ENCODE measurements around the gene TFAP2A. TPM values are rescaled to one million over a fixed set of nuclear protein-coding genes. Genes with fewer than 3 reads are reported as not detected.

The TFAP2A gene
- polyA plus RNA-seq, 2 of the 4 experiments (the other 2 are of a cell fraction): 13.1 to 26.9 TPM

GRCh38 chr6:10426781-10427279 is 12.0 kb upstream of the TFAP2A start:
- CTCF ChIA-PET: interaction anchor here (0.5 to 3.5 kb wide), 4 partner anchors 12 to 1927 kb away, joined by 3 to 25 read pairs (median 4); partner anchors contain the start of gene TFAP2A
- ATAC-seq (peak in 1 of 2 experiments; percentile 10; a peak in 1 of 6 replicates), FAIRE-seq (no peak), DNase-seq (ENCODE audit: low read depth in 1 of 2, low spot score in 1 of 2) (no peak)
- Histone ChIP-seq H3K9me3 (no peaks in the 10 kb centered on the region), H3K27ac (peak overlapping the region; percentile 88 to 93), H3K4me3 (peak overlapping the region; percentile 43), H3K4me1 (peaks cover 36% of the 10 kb centered on the region), H3K4me2 (peak overlapping the region; percentile 96)
- POLR2A ChIA-PET: no interaction called here
- 18% methylated on average over 6 of the region's 6 CpGs for WGBS (ENCODE audit: missing lambda C conversion rate)
- TF ChIP-seq MYC (IDR thresholded peaks at IDR 0.05; ENCODE audit: borderline replicate concordance, low read length): no peak
- TF ChIP-seq MAX (IDR thresholded peaks at IDR 0.05): 0 out of 2 replicates have a peak, but pooled peaks have one; percentile 9
- 0 out of 2 replicates have a peak, but pooled peaks have one; percentile 23 for TF ChIP-seq ZNF302 (CRISPR knock-in tag; IDR thresholded peaks at IDR 0.05)

DNA sequence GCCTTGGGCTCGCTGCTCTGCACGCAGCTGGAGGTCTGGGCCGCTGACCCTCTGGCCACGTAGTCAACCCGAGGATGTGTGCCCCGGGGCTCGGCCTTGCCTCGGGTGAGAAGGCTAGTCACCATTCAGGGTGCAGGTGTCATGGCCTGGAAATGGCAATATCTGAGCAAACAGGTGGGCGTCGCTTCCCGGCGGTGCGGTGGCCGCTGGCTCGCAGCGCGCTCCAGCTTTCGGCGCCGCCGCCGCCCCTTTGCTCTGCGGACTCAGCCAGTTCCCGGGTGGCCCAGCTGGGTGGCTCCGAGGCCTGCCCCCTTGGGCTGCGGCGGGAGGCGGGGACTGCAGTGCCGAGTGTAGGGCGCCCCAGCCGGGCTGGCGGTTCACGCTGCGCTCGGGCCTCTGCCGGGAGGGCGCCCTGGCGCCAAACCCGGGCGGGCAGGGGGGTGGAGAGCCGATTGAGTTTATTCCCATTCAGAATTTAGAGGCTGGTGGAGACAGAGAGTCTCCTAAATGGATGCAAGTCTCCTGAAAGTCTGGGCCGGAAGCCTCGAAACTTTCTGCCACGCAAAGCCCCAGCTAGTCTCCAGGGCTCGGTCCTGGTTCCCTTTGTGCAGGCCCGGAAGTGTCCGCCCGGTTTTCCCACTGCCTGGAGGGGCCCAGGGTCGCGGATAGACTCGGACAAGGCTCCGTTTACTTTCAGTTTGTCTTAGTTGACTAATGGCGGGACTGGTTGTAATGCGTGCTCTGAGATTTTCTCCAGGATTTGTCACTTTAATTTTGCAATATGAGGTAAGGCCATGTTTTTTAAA is 11.3 kb upstream of the TFAP2A start:
- no peak for FAIRE-seq
- WGBS (ENCODE audit: missing lambda C conversion rate): 54% methylated on average over 20 of the region's 54 CpGs
- POLR2A ChIA-PET: no interaction called here

DNA sequence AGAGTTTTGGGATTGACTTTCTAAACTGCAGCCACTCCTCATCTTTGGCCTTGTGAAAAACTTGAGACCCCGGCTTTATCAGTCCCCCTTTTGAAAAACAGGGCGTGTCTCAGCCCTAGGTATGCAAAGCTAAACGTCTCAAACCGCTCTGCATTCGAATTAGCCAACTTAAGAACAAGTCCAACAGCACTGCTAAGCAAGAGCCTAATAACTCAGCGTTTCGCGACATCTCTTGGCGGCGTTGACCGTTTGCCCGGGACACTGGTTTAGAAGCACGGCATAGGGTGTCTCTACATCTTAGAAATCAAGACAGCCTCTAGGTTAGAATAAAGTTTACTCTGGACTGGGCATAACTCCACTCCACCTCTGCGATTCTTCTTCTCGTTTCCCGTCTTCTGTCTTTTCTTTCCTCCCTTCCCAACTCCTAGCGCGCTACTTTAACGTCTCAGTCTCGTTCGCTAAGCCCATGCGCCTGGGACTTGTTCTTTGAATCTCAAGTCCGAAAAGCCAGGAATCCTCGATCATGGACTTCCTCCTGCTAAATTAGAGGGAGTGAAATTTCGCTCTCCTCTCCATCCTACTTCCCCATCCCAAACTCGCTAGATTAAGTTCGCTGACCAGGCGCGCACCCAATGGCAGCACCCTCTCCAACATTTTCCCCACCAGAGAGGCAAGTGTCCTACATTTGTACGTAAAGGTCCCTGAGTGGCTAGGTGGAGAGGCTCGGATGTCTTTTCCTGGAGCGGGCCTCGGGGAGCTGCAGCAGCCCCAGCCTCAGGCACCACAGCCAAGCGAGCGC is 10.5 kb upstream of the TFAP2A start:
- ChIA-PET CTCF (interaction anchor here (1.0 to 2.9 kb wide), 3 partner anchors 9 to 1175 kb away, joined by 3 to 17 read pairs (median 8); partner anchors contain the start of gene TFAP2A), POLR2A (interaction anchor here (1.0 kb wide), 1 partner anchor 11 kb away, joined by 3 read pairs; the partner anchor contains the start of gene TFAP2A)
- Histone ChIP-seq H3K4me2 (no peak overlapping the region), H3K4me1 (peaks cover 27% of the 10 kb centered on the region), H3K4me3 (no peak overlapping the region), H3K27ac (peak overlapping the region in 1 of 2 experiments; percentile 93; a peak in 2 of 6 replicates), H3K9me3 (no peaks in the 10 kb centered on the region)
- DNase-seq (ENCODE audit: low read depth in 1 of 2, low spot score in 1 of 2) (no peak), FAIRE-seq (no peak), ATAC-seq (no peak)
- TF ChIP-seq MAZ (IDR thresholded peaks at IDR 0.05; ENCODE audit: borderline replicate concordance, low read depth, low read length) (no peak), TP53 (CRISPR knock-in tag; IDR thresholded peaks at IDR 0.05) (no peak), CHD2 (IDR thresholded peaks at IDR 0.05; ENCODE audit: low read length, partially characterized antibody) (no peak), BHLHE40 (IDR thresholded peaks at IDR 0.05; ENCODE audit: low read depth, low read length) (no peak), CHD4 (IDR thresholded peaks at IDR 0.05; ENCODE audit: borderline replicate concordance) (no peak), RNF2 (IDR thresholded peaks at IDR 0.05; ENCODE audit: borderline replicate concordance, low read depth) (no peak), ZSCAN20 (CRISPR knock-in tag; IDR thresholded peaks at IDR 0.05) (no peak), POLR2AphosphoS2 (conservative IDR thresholded peaks at IDR 0.05; ENCODE audit: low read length) (no peak), FOSL2 (IDR thresholded peaks at IDR 0.05) (no peak), FOSL2 (CRISPR knock-in tag; IDR thresholded peaks at IDR 0.05) (no peak), ZNF302 (CRISPR knock-in tag; IDR thresholded peaks at IDR 0.05) (no peak)
- TF ChIP-seq, protein P1, sequence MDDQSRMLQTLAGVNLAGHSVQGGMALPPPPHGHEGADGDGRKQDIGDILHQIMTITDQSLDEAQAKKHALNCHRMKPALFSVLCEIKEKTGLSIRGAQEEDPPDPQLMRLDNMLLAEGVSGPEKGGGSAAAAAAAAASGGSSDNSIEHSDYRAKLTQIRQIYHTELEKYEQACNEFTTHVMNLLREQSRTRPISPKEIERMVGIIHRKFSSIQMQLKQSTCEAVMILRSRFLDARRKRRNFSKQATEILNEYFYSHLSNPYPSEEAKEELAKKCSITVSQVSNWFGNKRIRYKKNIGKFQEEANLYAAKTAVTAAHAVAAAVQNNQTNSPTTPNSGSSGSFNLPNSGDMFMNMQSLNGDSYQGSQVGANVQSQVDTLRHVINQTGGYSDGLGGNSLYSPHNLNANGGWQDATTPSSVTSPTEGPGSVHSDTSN (IDR thresholded peaks at IDR 0.05): no peak
- TF ChIP-seq, protein P2, sequence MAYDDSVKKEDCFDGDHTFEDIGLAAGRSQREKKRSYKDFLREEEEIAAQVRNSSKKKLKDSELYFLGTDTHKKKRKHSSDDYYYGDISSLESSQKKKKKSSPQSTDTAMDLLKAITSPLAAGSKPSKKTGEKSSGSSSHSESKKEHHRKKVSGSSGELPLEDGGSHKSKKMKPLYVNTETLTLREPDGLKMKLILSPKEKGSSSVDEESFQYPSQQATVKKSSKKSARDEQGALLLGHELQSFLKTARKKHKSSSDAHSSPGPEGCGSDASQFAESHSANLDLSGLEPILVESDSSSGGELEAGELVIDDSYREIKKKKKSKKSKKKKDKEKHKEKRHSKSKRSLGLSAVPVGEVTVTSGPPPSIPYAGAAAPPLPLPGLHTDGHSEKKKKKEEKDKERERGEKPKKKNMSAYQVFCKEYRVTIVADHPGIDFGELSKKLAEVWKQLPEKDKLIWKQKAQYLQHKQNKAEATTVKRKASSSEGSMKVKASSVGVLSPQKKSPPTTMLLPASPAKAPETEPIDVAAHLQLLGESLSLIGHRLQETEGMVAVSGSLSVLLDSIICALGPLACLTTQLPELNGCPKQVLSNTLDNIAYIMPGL (CRISPR knock-in tag; IDR thresholded peaks at IDR 0.05; ENCODE audit: borderline replicate concordance): no peak
- 97% methylated on average over 31 of the region's 35 CpGs for WGBS (ENCODE audit: missing lambda C conversion rate)

More for the DNA sequence above, 11.3 kb upstream of the TFAP2A start:
- ATAC-seq: peak in 1 of 2 experiments; percentile 47; a peak in 3 of 6 replicates
- no peaks in the 10 kb centered on the region for H3K9me3 ChIP-seq
- H3K4me2 ChIP-seq: peak overlapping the region; percentile 96
- no peak for DNase-seq (ENCODE audit: low read depth in 1 of 2, low spot score in 1 of 2)
- H3K4me1 ChIP-seq: peaks cover 33% of the 10 kb centered on the region
- TF ChIP-seq NFE2L2 (conservative IDR thresholded peaks at IDR 0.05; ENCODE audit: low read length) (no peak), E2F6 (IDR thresholded peaks at IDR 0.05; ENCODE audit: borderline replicate concordance, low read depth) (peak; percentile 52; the same call in 1 of the 2 replicates)
- H3K4me3 ChIP-seq: peak overlapping the region; percentile 43
- CTCF ChIA-PET: interaction anchor here (1.2 to 1.6 kb wide), 2 partner anchors 1443 to 1927 kb away, joined by 3 to 5 read pairs; no protein-coding TSS in a partner anchor
- H3K27ac ChIP-seq: peak overlapping the region; percentile 88 to 93
